BE2C (cell line): Measurements from ENCODE around the gene COCH.
A peak's percentile ranks its signal among the peaks of the same experiment; 100 is the strongest.
"Not testable (repeated sequence)": the region's sequence is repeated elsewhere in the genome, so short reads cannot be mapped to it uniquely, and the experiment has no call there.

ENCODE experiments used
- DNase-seq: peaks from one replicate; pipeline ENCODE4 v3.0.0-alpha.2; 2020
- H3K27me3 ChIP-seq: fragments of 250-450 bp; sonication (Bioruptor Pico); 2 replicates; pipeline ENCODE4 v1.5.1; 2020; ENCODE audit warnings: mild to moderate bottlenecking
- H3K36me3 ChIP-seq: fragments of 250-450 bp; sonication (Bioruptor Pico); 2 replicates; pipeline ENCODE4 v1.5.1; 2020; ENCODE audit warnings: mild to moderate bottlenecking
- H3K4me1 ChIP-seq: fragments of 250-450 bp; sonication (Bioruptor Pico); 2 replicates; pipeline ENCODE4 v1.5.1; 2020
- H3K4me3 ChIP-seq: 2 replicates; pipeline ENCODE4 v1.5.1; 2011; ENCODE audit warnings: low read depth, low read length
- H3K9me3 ChIP-seq: fragments of 250-450 bp; sonication (Bioruptor Pico); 2 replicates; pipeline ENCODE4 v1.5.1; 2020
- CTCF ChIP-seq: IDR thresholded peaks from 2 replicates; pipeline ENCODE4 v1.5.1; 2012; ENCODE audit warnings: mild to moderate bottlenecking, low read depth, low read length

The COCH gene

GRCh38 chr14:30893819-30894218, 19.5 kb downstream of the COCH start:
- no peak for DNase-seq
- H3K4me3 ChIP-seq, result no peak overlapping the region
- no peaks in the 10 kb centered on the region for H3K27me3 ChIP-seq
- no peak for TF ChIP-seq CTCF
- no peaks in the 10 kb centered on the region for H3K9me3 ChIP-seq
- peaks cover 5% of the 10 kb centered on the region for H3K36me3 ChIP-seq
- H3K4me1 ChIP-seq, result no peaks in the 10 kb centered on the region; the same call in 1 of the 2 replicates

GRCh38 chr14:30894923-30895515, 20.7 kb downstream of the COCH start:
- H3K9me3 ChIP-seq, result no peaks in the 10 kb centered on the region
- no peaks in the 10 kb centered on the region; the same call in 1 of the 2 replicates for H3K4me1 ChIP-seq
- no peak for TF ChIP-seq CTCF
- H3K27me3 ChIP-seq, result no peaks in the 10 kb centered on the region
- DNase-seq, result no peak
- peaks cover 5% of the 10 kb centered on the region for H3K36me3 ChIP-seq
- H3K4me3 ChIP-seq, result no peak overlapping the region

GRCh38 chr14:30896435-30896834, 22.1 kb downstream of the COCH start:
- no peak for DNase-seq
- Histone ChIP-seq H3K9me3 (no peaks in the 10 kb centered on the region), H3K27me3 (no peaks in the 10 kb centered on the region), H3K4me1 (no peaks in the 10 kb centered on the region; the same call in 1 of the 2 replicates), H3K36me3 (peaks cover 7% of the 10 kb centered on the region), H3K4me3 (no peak overlapping the region)
- no peak for TF ChIP-seq CTCF

GRCh38 chr14:30897121-30897520, 22.8 kb downstream of the COCH start:
- H3K4me3 ChIP-seq, DNase-seq, H3K4me1 ChIP-seq, H3K27me3 ChIP-seq, H3K9me3 ChIP-seq: not testable (repeated sequence)
- peaks cover 11% of the 10 kb centered on the region for H3K36me3 ChIP-seq

- no peak for DNase-seq
- H3K4me3 ChIP-seq, result no peak overlapping the region
- no peaks in the 10 kb centered on the region for H3K27me3 ChIP-seq
- no peaks in the 10 kb centered on the region for H3K4me1 ChIP-seq
- H3K36me3 ChIP-seq, result peaks cover 19% of the 10 kb centered on the region
- TF ChIP-seq CTCF, result no peak
- no peaks in the 10 kb centered on the region for H3K9me3 ChIP-seq
Observed at GRCh38 chr14:30903285-30904124, 29.1 kb downstream of the COCH start.

GRCh38 chr14:30906752-30907658, 32.6 kb downstream of the COCH start:
- no peak for DNase-seq
- H3K36me3 ChIP-seq, result peaks cover 24% of the 10 kb centered on the region
- H3K4me1 ChIP-seq, result no peaks in the 10 kb centered on the region

More at GRCh38 chr14:30906752-30907658, 32.6 kb downstream of the COCH start:
- peak; percentile 58 for TF ChIP-seq CTCF
- H3K27me3 ChIP-seq, result no peaks in the 10 kb centered on the region
- no peaks in the 10 kb centered on the region for H3K9me3 ChIP-seq
- H3K4me3 ChIP-seq, result no peak overlapping the region
